Measurements from ENCODE around the gene C2orf74. TPM values are rescaled to one million over a fixed set of nuclear protein-coding genes. Genes with fewer than 3 reads are reported as not detected.
A peak's percentile ranks its signal among the peaks of the same experiment; 100 is the strongest.
"Not testable (repeated sequence)": the region's sequence is repeated elsewhere in the genome, so short reads cannot be mapped to it uniquely, and the experiment has no call there.

C2orf74 gene
- total RNA-seq, 1 donor from 2014 or later, result 6.9 TPM

DNA sequence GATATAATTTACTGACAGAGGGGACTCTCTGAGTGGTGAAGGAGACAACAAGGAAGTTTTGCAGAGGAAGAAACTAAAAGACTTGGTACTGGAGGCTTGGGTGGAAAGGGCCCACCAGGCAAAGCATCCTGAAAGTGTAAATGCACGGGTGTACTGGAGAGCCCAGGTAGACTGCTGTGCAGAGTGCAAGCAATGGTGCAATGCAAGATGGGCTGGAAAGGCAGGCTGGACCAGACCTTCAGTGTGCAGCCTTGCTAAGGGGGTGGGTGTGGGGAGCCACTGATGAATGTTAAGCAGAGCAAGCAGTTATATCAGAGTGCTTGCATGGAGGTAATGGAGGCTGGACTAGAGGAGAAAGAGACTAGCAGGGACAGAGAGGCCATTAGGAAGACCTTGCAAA, 10.7 kb downstream of the C2orf74 start:
- no peak for DNase-seq (ENCODE audit: low spot score)

- DNase-seq (ENCODE audit: low spot score), result no peak
Measured at GRCh38 chr2:61173116-61173515, 11.1 kb downstream of the C2orf74 start.

- no peak for DNase-seq (ENCODE audit: low spot score)
Measured at GRCh38 chr2:61175036-61175435, 13.0 kb downstream of the C2orf74 start.

- peak; percentile 98 for DNase-seq (ENCODE audit: low spot score)
Measured at GRCh38 chr2:61176755-61177726, 15.1 kb downstream of the C2orf74 start.

DNA sequence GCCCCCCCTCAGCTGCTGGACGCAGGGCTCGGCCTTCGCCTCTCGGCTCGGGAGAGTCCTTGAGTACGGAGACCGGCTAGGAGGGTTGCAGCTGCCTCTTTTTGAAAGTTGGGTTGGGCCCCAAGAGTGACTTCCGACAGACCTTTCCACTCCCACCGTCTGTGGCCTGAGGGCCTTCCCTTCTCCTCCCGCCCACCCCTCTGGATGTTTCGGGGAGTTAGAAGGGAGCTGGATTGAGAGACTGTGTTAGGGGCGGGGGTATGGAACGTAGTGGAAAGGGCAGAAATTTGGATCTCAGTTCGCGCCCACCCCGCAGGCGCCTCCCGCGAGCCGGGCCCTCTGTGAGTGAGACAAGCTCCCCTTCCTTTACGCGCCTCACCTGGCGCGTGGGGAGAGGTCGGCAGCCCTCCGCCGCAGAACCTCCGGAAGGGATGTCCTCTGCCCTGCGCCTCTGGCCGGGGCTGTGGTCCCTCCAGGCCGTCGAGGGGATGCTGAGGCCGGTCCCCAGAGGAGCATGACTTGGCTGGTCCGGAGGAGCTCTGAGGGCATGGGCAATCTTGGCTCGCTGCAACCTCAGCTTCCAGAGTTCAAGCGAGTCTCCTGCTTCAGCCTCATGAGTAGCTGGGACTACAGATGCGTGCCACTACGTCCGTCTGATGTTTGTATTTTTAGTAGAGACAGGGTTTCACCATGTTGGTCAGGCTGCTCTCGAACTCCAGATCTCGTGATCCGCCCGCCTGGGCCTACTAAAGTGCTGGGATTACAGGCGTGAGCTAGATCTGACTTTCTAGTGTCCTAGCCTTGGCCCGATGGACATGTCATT, 15.9 kb downstream of the C2orf74 start:
- no peak for DNase-seq (ENCODE audit: low spot score)

GRCh38 chr2:61178603-61179545, 16.9 kb downstream of the C2orf74 start:
- peak; percentile 88 for DNase-seq (ENCODE audit: low spot score)

DNA sequence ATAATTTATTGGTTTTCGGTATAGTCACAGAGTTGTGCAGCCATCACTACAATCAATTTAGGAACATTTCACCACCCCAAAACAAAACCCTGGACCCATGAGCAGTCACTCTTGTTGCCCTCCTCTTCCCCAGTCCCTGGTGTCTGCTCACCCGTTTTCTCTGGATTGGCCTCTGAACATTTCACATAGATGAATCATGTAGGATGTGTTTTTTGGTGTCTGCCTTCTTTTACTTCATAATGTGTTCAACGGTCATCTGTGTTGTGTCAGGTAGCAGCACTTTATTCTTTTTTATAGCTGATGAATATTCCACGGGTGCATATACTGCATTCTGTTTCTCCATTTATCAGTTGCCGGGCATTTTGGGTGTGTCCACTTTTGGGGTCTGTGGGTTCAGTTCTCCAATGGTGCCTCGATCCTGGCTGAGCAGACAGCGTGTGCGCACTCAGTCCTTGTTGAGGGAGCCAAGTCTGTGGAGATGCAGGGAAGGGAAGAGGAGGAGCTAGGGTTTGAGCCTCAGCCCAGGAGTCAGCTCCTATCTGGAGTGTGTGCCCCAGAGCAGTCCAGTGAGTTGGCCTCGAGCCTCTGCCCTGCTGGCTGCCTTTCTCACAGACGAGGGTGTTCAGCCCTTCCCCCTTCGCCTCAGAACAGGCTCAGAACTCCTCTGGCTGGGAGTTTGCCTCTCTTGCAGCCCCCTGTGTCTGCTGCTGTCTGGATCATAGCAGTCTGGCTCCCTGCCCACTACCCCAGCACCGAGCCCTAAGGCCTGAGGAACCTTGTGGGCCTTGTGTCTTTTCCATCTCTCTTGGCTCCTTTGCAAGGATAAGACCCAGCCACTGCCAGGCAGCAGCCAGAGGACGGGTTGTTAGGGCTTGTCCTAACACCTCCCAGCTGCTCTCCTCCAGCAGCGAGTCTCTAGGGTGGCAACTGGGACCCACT, 18.0 kb downstream of the C2orf74 start:
- DNase-seq (ENCODE audit: low spot score), result peak; percentile 88

DNA sequence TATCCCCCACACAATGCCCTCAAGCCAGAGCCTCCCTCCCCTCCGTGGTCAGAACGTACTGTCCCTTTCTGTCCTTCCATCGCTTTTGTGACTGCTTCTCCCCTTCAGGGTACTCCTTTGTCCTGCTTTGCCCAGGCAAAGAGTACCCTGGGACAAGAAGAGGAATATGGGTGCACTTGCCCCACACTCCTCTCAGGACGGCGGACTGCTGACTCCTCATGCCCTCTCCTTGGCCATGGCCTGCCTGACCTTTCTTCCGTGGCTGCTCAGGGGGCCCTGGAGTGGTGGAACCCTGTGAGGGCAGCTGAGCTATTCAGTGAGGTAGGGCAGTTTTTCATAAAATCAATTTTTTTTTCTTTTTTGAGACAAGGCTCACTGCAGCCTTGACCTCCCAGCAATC, 18.7 kb downstream of the C2orf74 start:
- no peak for DNase-seq (ENCODE audit: low spot score)

DNA sequence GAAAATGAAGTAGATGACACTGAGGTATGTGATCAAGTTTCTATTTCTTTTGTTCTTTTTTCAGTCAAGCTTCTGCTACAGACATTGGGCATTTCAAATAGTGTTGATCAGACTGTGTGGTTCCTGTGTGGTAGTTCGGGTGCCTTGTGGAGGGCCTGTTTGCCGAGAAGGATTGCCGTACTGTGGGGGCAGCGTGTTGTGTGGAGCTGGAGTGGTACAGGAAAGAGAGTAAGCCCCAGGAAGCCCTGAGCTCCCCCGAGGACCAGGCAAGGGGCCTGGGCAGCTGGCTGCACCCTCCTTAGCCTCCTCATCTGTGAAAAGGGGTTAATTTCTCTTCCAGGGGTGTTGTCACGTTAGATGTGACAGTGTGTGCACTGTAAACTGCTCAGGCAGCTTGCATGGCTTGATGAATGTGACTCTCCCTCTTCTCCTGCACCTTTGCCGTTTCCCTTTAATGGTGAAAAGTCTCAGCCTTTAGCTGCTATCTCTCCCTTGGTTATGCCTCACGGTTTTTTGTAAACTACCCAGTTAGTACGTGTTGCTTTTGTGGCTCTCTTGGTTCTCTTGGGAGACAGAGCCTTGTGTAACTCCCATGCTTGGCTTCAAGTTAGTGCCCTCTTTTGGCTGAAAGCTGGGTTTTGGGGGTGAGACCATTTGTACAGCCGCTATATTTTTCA, 19.5 kb downstream of the C2orf74 start:
- DNase-seq (ENCODE audit: low spot score), result no peak

- DNase-seq (ENCODE audit: low spot score), result peak; percentile 73
Measured at GRCh38 chr2:61182059-61182383, 20.0 kb downstream of the C2orf74 start.

- no peak for DNase-seq (ENCODE audit: low spot score)
Measured at GRCh38 chr2:61183795-61184194, 21.8 kb downstream of the C2orf74 start.

DNA sequence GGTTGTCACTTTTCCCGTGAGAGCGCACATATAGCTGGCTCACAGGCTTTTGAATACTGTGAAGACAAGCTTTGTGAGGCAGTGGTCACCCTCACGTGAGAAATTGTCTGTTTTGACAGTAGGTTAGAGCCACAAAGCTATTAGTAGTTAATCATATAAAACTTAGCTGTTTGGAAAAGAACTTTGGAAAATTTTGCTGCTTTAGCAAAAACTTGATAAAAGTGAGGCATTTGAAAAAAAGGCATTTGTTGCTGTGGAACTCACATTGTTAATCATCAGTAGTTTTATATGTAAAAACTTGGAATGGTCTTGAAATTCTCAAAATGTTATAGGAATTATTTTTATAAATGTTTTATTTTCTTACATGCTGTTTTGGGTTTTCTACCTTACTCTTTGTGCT, 22.3 kb downstream of the C2orf74 start:
- no peak for DNase-seq (ENCODE audit: low spot score)

- DNase-seq (ENCODE audit: low spot score), result no peak
Measured at GRCh38 chr2:61185231-61185728, 23.3 kb downstream of the C2orf74 start.

DNA sequence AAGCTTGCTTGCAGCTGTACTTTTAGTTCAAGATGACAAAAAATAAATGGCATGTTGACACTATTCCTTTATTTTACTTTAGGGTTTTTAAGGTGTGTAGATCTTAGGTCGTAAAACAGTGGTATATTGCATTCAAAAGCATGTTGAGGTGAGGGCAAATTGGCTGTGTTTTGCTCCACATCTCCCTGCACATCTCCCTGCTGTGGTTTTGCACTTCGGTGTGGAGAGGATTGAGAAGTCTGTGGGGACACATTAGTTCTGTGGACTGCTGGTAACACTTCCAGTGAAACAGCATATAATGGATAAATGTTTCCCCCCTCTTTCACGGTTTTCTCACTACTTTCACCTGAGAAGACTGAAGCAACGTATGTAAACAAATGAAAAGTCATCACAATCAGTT, 25.1 kb downstream of the C2orf74 start:
- no peak for DNase-seq (ENCODE audit: low spot score)

DNA sequence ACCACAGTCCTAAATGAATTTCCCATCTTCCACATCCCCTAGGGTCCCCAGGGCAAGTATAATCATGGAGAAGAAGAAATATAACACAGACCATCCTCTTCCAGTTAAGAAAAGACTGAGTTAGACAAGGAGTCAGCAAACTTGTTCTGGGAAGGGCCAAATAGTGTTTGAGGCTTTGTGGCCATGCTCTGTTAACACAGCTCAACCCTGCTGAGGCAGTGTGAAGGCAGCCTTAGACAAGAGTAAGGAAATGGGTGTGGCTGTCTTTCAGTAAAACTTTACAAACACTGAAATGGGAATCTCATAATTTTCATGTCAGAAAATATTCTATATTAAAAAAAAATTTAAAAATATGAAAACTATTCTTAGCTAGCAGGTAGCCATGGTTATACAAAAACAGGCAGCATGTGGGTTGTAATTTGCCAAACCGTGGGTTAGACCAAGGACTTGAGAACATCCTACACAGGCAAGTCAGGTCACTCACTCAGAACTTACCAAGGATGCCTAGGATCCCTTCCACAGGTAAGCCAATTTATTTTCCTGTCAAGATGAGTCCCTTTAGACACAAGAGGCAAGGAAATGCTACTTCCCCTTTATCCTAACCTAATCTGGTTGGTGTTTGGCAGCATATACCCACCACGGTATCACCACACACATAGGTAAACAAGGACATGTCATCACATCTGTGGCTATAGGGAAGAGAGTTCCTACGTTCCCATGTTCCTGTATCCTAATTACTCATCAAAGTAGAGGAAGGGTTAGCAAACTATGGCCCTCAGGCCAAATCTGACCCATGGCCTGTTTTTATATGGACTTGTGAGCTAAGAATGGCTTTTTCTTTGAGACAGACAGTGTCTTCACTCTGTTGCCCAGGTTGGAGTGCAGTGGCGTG, 31.9 kb downstream of the C2orf74 start:
- DNase-seq (ENCODE audit: low spot score), result no peak

GRCh38 chr2:61194646-61195045, 32.7 kb downstream of the C2orf74 start:
- DNase-seq (ENCODE audit: low spot score), result not testable (repeated sequence)

GRCh38 chr2:61196671-61197070, 34.7 kb downstream of the C2orf74 start:
- DNase-seq (ENCODE audit: low spot score), result no peak

- DNase-seq (ENCODE audit: low spot score), result no peak
Measured at GRCh38 chr2:61205132-61205531, 43.1 kb downstream of the C2orf74 start.
